HG03521 (cell line): ENCODE measurements around the gene PPP6R1.

Source experiments
- ATAC-seq: cut with Tn5 transposase; IDR thresholded peaks from one replicate; pipeline ENCODE4 v1.9.1; 2021; ENCODE audit warnings: mild to moderate bottlenecking, moderate library complexity; ENCODE audit not compliant: unreplicated experiment

Gene PPP6R1

GRCh38 chr19:55244004-55244680, 14.7 kb downstream of the PPP6R1 start:
- ATAC-seq = no peak

GRCh38 chr19:55242517-55242916, 16.3 kb downstream of the PPP6R1 start:
- ATAC-seq = no peak

GRCh38 chr19:55241935-55242464, 16.8 kb downstream of the PPP6R1 start:
- no peak for ATAC-seq

GRCh38 chr19:55241143-55241934, 17.5 kb downstream of the PPP6R1 start:
- ATAC-seq = no peak

GRCh38 chr19:55240713-55241020, 18.1 kb downstream of the PPP6R1 start:
- ATAC-seq = no peak

- no peak for ATAC-seq
Observed at GRCh38 chr19:55239004-55239403, 19.8 kb downstream of the PPP6R1 start.

GRCh38 chr19:55238030-55238429, 20.8 kb downstream of the PPP6R1 start:
- ATAC-seq = no peak

GRCh38 chr19:55232986-55233385, 25.8 kb downstream of the PPP6R1 start:
- ATAC-seq = no peak

- ATAC-seq = no peak
Observed at GRCh38 chr19:55232286-55232602, 26.6 kb downstream of the PPP6R1 start.

- no peak for ATAC-seq
Observed at GRCh38 chr19:55231391-55232285, 27.2 kb downstream of the PPP6R1 start.

GRCh38 chr19:55230780-55231179, 28.0 kb downstream of the PPP6R1 start:
- no peak for ATAC-seq

GRCh38 chr19:55230329-55230728, 28.5 kb downstream of the PPP6R1 start:
- no peak for ATAC-seq

- no peak for ATAC-seq
Observed at GRCh38 chr19:55229789-55230182, 29.0 kb downstream of the PPP6R1 start.

GRCh38 chr19:55229145-55229788, 29.6 kb downstream of the PPP6R1 start:
- ATAC-seq = no peak

GRCh38 chr19:55228403-55229031, 30.3 kb downstream of the PPP6R1 start, which contains the start of gene TMEM86B:
Gene TMEM86B (minus strand): TSS chr19:55228763. CDS start chr19:55228741, 22 bp downstream.
- no peak for ATAC-seq

- no peak for ATAC-seq
Observed at GRCh38 chr19:55228015-55228391, 30.8 kb downstream of the PPP6R1 start.

GRCh38 chr19:55227241-55228014, 31.4 kb downstream of the PPP6R1 start:
- no peak for ATAC-seq

- no peak for ATAC-seq
Observed at GRCh38 chr19:55226788-55227187, 32.0 kb downstream of the PPP6R1 start.

GRCh38 chr19:55226273-55226672, 32.5 kb downstream of the PPP6R1 start:
- ATAC-seq = no peak
